HL-60/S4 (cell line): ENCODE measurements around the gene ZBTB8B.

Experiments
- in situ Hi-C: fragments of 300-500 bp; cut with MboI; formaldehyde crosslinking; loops from 2 replicates; pipeline ENCODE4 v1.14.3; 2022; ENCODE audit warnings: low sequenced_read_pairs

The ZBTB8B gene

DNA sequence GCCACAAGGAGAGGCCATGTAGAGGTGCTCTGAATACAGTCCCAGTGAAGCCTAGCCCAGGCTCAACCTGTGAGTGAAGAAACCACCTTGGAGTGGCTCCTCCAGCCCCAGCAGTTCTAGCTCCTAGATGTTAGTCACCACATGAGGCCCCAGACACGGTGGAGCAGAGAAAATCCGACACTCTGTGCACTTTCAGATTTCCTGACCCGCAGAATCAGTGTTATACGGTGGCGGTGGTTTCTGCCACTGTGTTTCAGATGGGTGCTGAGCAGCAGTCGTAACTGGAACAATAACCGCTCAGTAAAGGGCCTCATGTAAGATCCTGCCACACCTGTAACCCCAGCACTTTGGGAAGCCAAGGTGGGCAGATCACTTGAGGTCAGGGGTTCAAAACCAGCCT lies 38.3 kb downstream of the ZBTB8B start:
- in situ Hi-C loops: loop anchor here (25.0 kb wide), 1 partner anchor 584 kb away; the partner anchor contains the start of gene AZIN2

GRCh38 chr1:32507021-32507420 lies 42.1 kb downstream of the ZBTB8B start:
- in situ Hi-C loops: loop anchor here (25.0 kb wide), 1 partner anchor 580 kb away; the partner anchor contains the start of gene AZIN2

- in situ Hi-C loops: loop anchor here (25.0 kb wide), 1 partner anchor 579 kb away; the partner anchor contains the start of gene AZIN2
Measured at GRCh38 chr1:32508761-32509160, 43.9 kb downstream of the ZBTB8B start.

- in situ Hi-C loops: loop anchor here (25.0 kb wide), 1 partner anchor 577 kb away; the partner anchor contains the start of gene AZIN2
Measured at GRCh38 chr1:32509939-32510338, 45.1 kb downstream of the ZBTB8B start.
